Mammary epithelial cell (primary cell): Measurements from ENCODE around the gene RNF213.

ENCODE experiments used
- CTCF ChIP-seq, 2 donors: IDR thresholded peaks in 1 of 2; conservative IDR thresholded peaks in 1 of 2; 2 replicates each; pipeline ENCODE4 v1.5.1; 2011 to 2012; ENCODE audit warnings: inconsistent platforms in 2 of 2, low read length in 2 of 2, mild to moderate bottlenecking in 2 of 2, control low read depth in 1 of 2, low read depth in 1 of 2; ENCODE audit not compliant: insufficient read depth in 1 of 2; ENCODE audit errors: extremely low read depth in 1 of 2
- EZH2 ChIP-seq: IDR thresholded peaks from 2 replicates; pipeline ENCODE4 v1.6.1; 2012; ENCODE audit warnings: low read length, inconsistent platforms, borderline replicate concordance

DNA sequence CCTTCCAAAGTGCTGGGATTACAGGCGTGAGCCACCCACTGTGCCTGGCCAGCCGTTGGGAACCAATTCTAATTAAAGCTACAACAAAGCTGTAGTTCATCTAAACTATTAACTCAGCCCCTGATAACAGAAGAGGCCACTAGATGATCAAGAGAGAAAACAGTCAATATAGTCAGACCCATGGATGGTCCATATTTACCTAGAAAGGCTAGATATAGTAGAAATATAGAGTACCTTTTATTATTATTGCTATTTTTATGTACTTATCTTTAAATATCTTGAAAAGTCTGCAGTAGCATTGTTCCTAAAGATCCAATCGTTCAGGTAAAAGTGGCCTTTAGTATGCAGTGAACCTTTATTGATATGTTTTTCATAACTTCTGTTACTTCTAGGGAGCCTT is 43.2 kb downstream of the RNF213 start:
- TF ChIP-seq CTCF (conservative IDR thresholded peaks at IDR 0.05 in 1 of 2, IDR thresholded peaks at IDR 0.05 in 1 of 2; ENCODE audit: extremely low read depth in 1 of 2, insufficient read depth in 1 of 2, low read depth in 1 of 2, low read length in 2 of 2) (no peak), EZH2 (no peak)
